Measurements from ENCODE around the gene C19orf81. TPM values are rescaled to one million over a fixed set of nuclear protein-coding genes. Genes with fewer than 3 reads are reported as not detected.
A peak's percentile ranks its signal among the peaks of the same experiment; 100 is the strongest.

The C19orf81 gene
- total and polyA plus RNA-seq, 7 experiments from 2014 or later = 0.98 to 1.0 TPM; not detected in 5

- ATAC-seq (no peak), DNase-seq (no peak)
- H3K4me1 ChIP-seq (ENCODE audit: control insufficient read depth in 2 of 2, insufficient read depth in 2 of 2, low read length in 2 of 2) = no peaks in the 10 kb centered on the region
- ChIA-PET CTCF (no interaction called here), POLR2A (no interaction called here)
- Mint-ChIP-seq H3K4me3 (no peak overlapping the region), H3K27me3 (peaks cover 8 to 43% (median 39%) of the 10 kb centered on the region in 5 donors), H3K36me3 (peaks cover 0 to 5% (median 4%) of the 10 kb centered on the region in 5 donors), H3K27ac (no peak overlapping the region), H3K9me3 (peaks cover 0 to 27% (median 4%) of the 10 kb centered on the region in 11 donors), H3K4me1 (peaks cover 0 to 3% (median 0%) of the 10 kb centered on the region in 7 donors)
- intact Hi-C loops (cut with micrococcal nuclease) = no loop called here
- no peak overlapping the region for H3K4me3 ChIP-seq (ENCODE audit: low read length)
- H3K36me3 ChIP-seq (ENCODE audit: control insufficient read depth in 2 of 3, insufficient read depth in 3 of 3, low read length in 3 of 3) = no peaks in the 10 kb centered on the region
- H3K9me3 ChIP-seq (ENCODE audit: control insufficient read depth in 2 of 3, low read length in 3 of 3) = no peaks in the 10 kb centered on the region
- H3K27ac ChIP-seq (ENCODE audit: low read depth, low read length) = no peak overlapping the region
- H3K27me3 ChIP-seq (ENCODE audit: control insufficient read depth in 2 of 2, insufficient read depth in 2 of 2, low read length in 2 of 2) = peaks cover 0 to 3% of the 10 kb centered on the region in 2 donors
Observed at GRCh38 chr19:50648659-50649058, 586 bp upstream of the C19orf81 start.

- Histone ChIP-seq H3K36me3 (ENCODE audit: control insufficient read depth in 2 of 3, insufficient read depth in 3 of 3, low read length in 3 of 3) (no peaks in the 10 kb centered on the region), H3K4me3 (ENCODE audit: low read length) (no peak overlapping the region), H3K27ac (ENCODE audit: low read depth, low read length) (no peak overlapping the region), H3K9me3 (ENCODE audit: control insufficient read depth in 2 of 3, low read length in 3 of 3) (peaks cover 0 to 11% (median 0%) of the 10 kb centered on the region in 3 experiments), H3K4me1 (ENCODE audit: control insufficient read depth in 2 of 2, insufficient read depth in 2 of 2, low read length in 2 of 2) (no peaks in the 10 kb centered on the region), H3K27me3 (ENCODE audit: control insufficient read depth in 2 of 2, insufficient read depth in 2 of 2, low read length in 2 of 2) (peaks cover 0 to 3% of the 10 kb centered on the region in 2 donors)
- no peak for ATAC-seq
- Mint-ChIP-seq H3K27ac (peak overlapping the region in 1 of 9 donors; percentile 62), H3K9me3 (peaks cover 5 to 49% (median 15%) of the 10 kb centered on the region in 11 donors), H3K27me3 (peaks cover 10 to 68% (median 56%) of the 10 kb centered on the region in 5 donors), H3K4me1 (peaks cover 0 to 3% (median 0%) of the 10 kb centered on the region in 7 donors), H3K4me3 (no peak overlapping the region), H3K36me3 (peaks cover 0 to 12% (median 5%) of the 10 kb centered on the region in 5 donors)
- intact Hi-C loops (cut with micrococcal nuclease) = no loop called here
- POLR2A ChIA-PET = no interaction called here
- CTCF ChIA-PET = no interaction called here
- no peak for DNase-seq
Observed at GRCh38 chr19:50651174-50651573, 1.9 kb downstream of the C19orf81 start.

GRCh38 chr19:50652722-50653121 is 3.5 kb downstream of the C19orf81 start:
- Mint-ChIP-seq H3K36me3 (peaks cover 0 to 14% (median 7%) of the 10 kb centered on the region in 5 donors), H3K4me3 (peak overlapping the region in 1 of 10 donors; percentile 40), H3K27me3 (peaks cover 22 to 75% (median 65%) of the 10 kb centered on the region in 5 donors), H3K4me1 (peaks cover under 1 to 10% (median 7%) of the 10 kb centered on the region in 7 donors), H3K9me3 (peaks cover 5 to 62% (median 18%) of the 10 kb centered on the region in 11 donors), H3K27ac (no peak overlapping the region)
- ChIA-PET POLR2A (no interaction called here), CTCF (no interaction called here)
- H3K4me3 ChIP-seq (ENCODE audit: low read length) = no peak overlapping the region
- peaks cover 0 to 11% (median 0%) of the 10 kb centered on the region in 3 experiments for H3K9me3 ChIP-seq (ENCODE audit: control insufficient read depth in 2 of 3, low read length in 3 of 3)
- no peak for DNase-seq
- no peaks in the 10 kb centered on the region for H3K36me3 ChIP-seq (ENCODE audit: control insufficient read depth in 2 of 3, insufficient read depth in 3 of 3, low read length in 3 of 3)
- intact Hi-C loops (cut with micrococcal nuclease) = no loop called here
- ATAC-seq = no peak
- no peaks in the 10 kb centered on the region for H3K4me1 ChIP-seq (ENCODE audit: control insufficient read depth in 2 of 2, insufficient read depth in 2 of 2, low read length in 2 of 2)
- H3K27me3 ChIP-seq (ENCODE audit: control insufficient read depth in 2 of 2, insufficient read depth in 2 of 2, low read length in 2 of 2) = peaks cover 0 to 3% of the 10 kb centered on the region in 2 donors
- no peak overlapping the region for H3K27ac ChIP-seq (ENCODE audit: low read depth, low read length)

- DNase-seq (no peak), ATAC-seq (no peak)
- H3K36me3 Mint-ChIP-seq = peaks cover 5 to 13% (median 11%) of the 10 kb centered on the region in 5 donors
- POLR2A ChIA-PET = no interaction called here
- Histone ChIP-seq H3K4me1 (ENCODE audit: control insufficient read depth in 2 of 2, insufficient read depth in 2 of 2, low read length in 2 of 2) (peaks cover 4 to 11% of the 10 kb centered on the region in 2 donors), H3K9me3 (ENCODE audit: control insufficient read depth in 2 of 3, low read length in 3 of 3) (peaks cover 0 to 17% (median 0%) of the 10 kb centered on the region in 3 experiments), H3K36me3 (ENCODE audit: control insufficient read depth in 2 of 3, insufficient read depth in 3 of 3, low read length in 3 of 3) (no peaks in the 10 kb centered on the region), H3K27ac (ENCODE audit: low read depth, low read length) (no peak overlapping the region), H3K27me3 (ENCODE audit: control insufficient read depth in 2 of 2, insufficient read depth in 2 of 2, low read length in 2 of 2) (peaks cover 4 to 7% of the 10 kb centered on the region in 2 donors), H3K4me3 (ENCODE audit: low read length) (no peak overlapping the region)
- peaks cover 10 to 23% (median 16%) of the 10 kb centered on the region in 7 donors for H3K4me1 Mint-ChIP-seq
- H3K27ac Mint-ChIP-seq = peak overlapping the region in 1 of 9 donors; percentile 54
- peaks cover 32 to 73% (median 67%) of the 10 kb centered on the region in 5 donors for H3K27me3 Mint-ChIP-seq
- no peak overlapping the region for H3K4me3 Mint-ChIP-seq
- H3K9me3 Mint-ChIP-seq = peaks cover 5 to 65% (median 20%) of the 10 kb centered on the region in 11 donors
- intact Hi-C loops (cut with micrococcal nuclease) = no loop called here
- CTCF ChIA-PET = no interaction called here
Observed at GRCh38 chr19:50654882-50655281, 5.6 kb downstream of the C19orf81 start.

GRCh38 chr19:50657222-50657669 is 8.0 kb downstream of the C19orf81 start:
- Histone ChIP-seq H3K27me3 (ENCODE audit: control insufficient read depth in 2 of 2, insufficient read depth in 2 of 2, low read length in 2 of 2) (peaks cover 4% of the 10 kb centered on the region in 2 donors), H3K4me1 (ENCODE audit: control insufficient read depth in 2 of 2, insufficient read depth in 2 of 2, low read length in 2 of 2) (peaks cover 4 to 11% of the 10 kb centered on the region in 2 donors), H3K4me3 (ENCODE audit: low read length) (no peak overlapping the region), H3K9me3 (ENCODE audit: control insufficient read depth in 2 of 3, low read length in 3 of 3) (peaks cover 0 to 17% (median 0%) of the 10 kb centered on the region in 3 experiments), H3K27ac (ENCODE audit: low read depth, low read length) (no peak overlapping the region), H3K36me3 (ENCODE audit: control insufficient read depth in 2 of 3, insufficient read depth in 3 of 3, low read length in 3 of 3) (no peaks in the 10 kb centered on the region)
- ATAC-seq = no peak
- ChIA-PET POLR2A (no interaction called here), CTCF (no interaction called here)
- Mint-ChIP-seq H3K9me3 (peaks cover 9 to 65% (median 20%) of the 10 kb centered on the region in 11 donors), H3K27ac (peak overlapping the region in 1 of 9 donors; percentile 34), H3K27me3 (peaks cover 45 to 80% (median 74%) of the 10 kb centered on the region in 5 donors), H3K4me1 (peaks cover 10 to 23% (median 16%) of the 10 kb centered on the region in 7 donors), H3K36me3 (peaks cover 5 to 21% (median 10%) of the 10 kb centered on the region in 5 donors), H3K4me3 (peak overlapping the region in 9 of 10 donors; percentile 44 to 89 (median 74))
- DNase-seq = no peak
- intact Hi-C loops (cut with micrococcal nuclease) = no loop called here

- Histone ChIP-seq H3K4me1 (ENCODE audit: control insufficient read depth in 2 of 2, insufficient read depth in 2 of 2, low read length in 2 of 2) (peaks cover 4 to 11% of the 10 kb centered on the region in 2 donors), H3K36me3 (ENCODE audit: control insufficient read depth in 2 of 3, insufficient read depth in 3 of 3, low read length in 3 of 3) (no peaks in the 10 kb centered on the region), H3K9me3 (ENCODE audit: control insufficient read depth in 2 of 3, low read length in 3 of 3) (peaks cover 0 to 17% (median 0%) of the 10 kb centered on the region in 3 experiments), H3K27ac (ENCODE audit: low read depth, low read length) (no peak overlapping the region), H3K27me3 (ENCODE audit: control insufficient read depth in 2 of 2, insufficient read depth in 2 of 2, low read length in 2 of 2) (peaks cover 4% of the 10 kb centered on the region in 2 donors), H3K4me3 (ENCODE audit: low read length) (no peak overlapping the region)
- DNase-seq = peak; percentile 21 to 83 (median 56)
- Mint-ChIP-seq H3K4me1 (peaks cover 10 to 23% (median 16%) of the 10 kb centered on the region in 7 donors), H3K36me3 (peaks cover 5 to 21% (median 10%) of the 10 kb centered on the region in 5 donors), H3K27me3 (peaks cover 44 to 81% (median 72%) of the 10 kb centered on the region in 5 donors), H3K4me3 (peak overlapping the region; percentile 44 to 89 (median 75)), H3K27ac (peak overlapping the region in 5 of 9 donors; percentile 51 to 93 (median 85)), H3K9me3 (peaks cover 9 to 61% (median 20%) of the 10 kb centered on the region in 11 donors)
- ChIA-PET CTCF (no interaction called here), POLR2A (no interaction called here)
- peak; percentile 94 for ATAC-seq
- intact Hi-C loops (cut with micrococcal nuclease) = no loop called here
Observed at GRCh38 chr19:50657712-50658440, 8.6 kb downstream of the C19orf81 start.

Measured in naive thymus-derived CD4-positive, alpha-beta T cell (primary cell).